MCF 10A (cell line): ENCODE data around the gene SH3BP5. TPM values are rescaled to one million over a fixed set of nuclear protein-coding genes. Genes with fewer than 3 reads are reported as not detected.

Experiments used
- BruUV-seq: library from RNA; stranded (reverse); fragments of 400-500 nt; replicated peaks from 2 replicates; lab custom pipeline; 2021; lab: Mats Ljungman, UMichigan
- CTCF ChIA-PET: fragments of 300-600 bp; sonication (Branson Sonifier 250); formaldehyde crosslinking; extraction: SDS; loops from one replicate; lab custom pipeline; 2021; ENCODE audit warnings: antibody characterized with exemption, inconsistent platforms; lab: Yijun Ruan, JAX
- POLR2A ChIA-PET: fragments of 300-600, 350-650 bp; sonication (Branson Sonifier 250); formaldehyde crosslinking; extraction: SDS; loops from one replicate; lab custom pipeline; 2020; ENCODE audit warnings: antibody characterized with exemption, inconsistent platforms; lab: Yijun Ruan, JAX
- DNase-seq: peaks from one replicate; pipeline ENCODE4 v3.0.0-alpha.2; 2018; ENCODE audit not compliant: unreplicated experiment
- H3K27ac Mint-ChIP-seq: one replicate; pipeline ENCODE4 v1.8.0; 2022; ENCODE audit warnings: mild to moderate bottlenecking, low read depth, mixed read lengths; ENCODE audit not compliant: unreplicated experiment
- H3K27me3 Mint-ChIP-seq: one replicate; pipeline ENCODE4 v1.8.0; 2022; ENCODE audit warnings: mixed read lengths; ENCODE audit not compliant: insufficient read depth, unreplicated experiment
- H3K36me3 Mint-ChIP-seq: one replicate; pipeline ENCODE4 v1.8.0; 2022; ENCODE audit warnings: mild to moderate bottlenecking, moderate library complexity, mixed read lengths; ENCODE audit not compliant: insufficient read depth, unreplicated experiment
- H3K4me1 Mint-ChIP-seq: one replicate; pipeline ENCODE4 v1.8.0; 2022; ENCODE audit warnings: mixed read lengths; ENCODE audit not compliant: insufficient read depth, unreplicated experiment
- H3K4me3 Mint-ChIP-seq: one replicate; pipeline ENCODE4 v1.8.0; 2022; ENCODE audit warnings: mild to moderate bottlenecking, moderate library complexity, mixed read lengths; ENCODE audit not compliant: unreplicated experiment
- H3K9me3 Mint-ChIP-seq: one replicate; pipeline ENCODE4 v1.8.0; 2022; ENCODE audit warnings: mixed read lengths; ENCODE audit not compliant: unreplicated experiment
- CTCF ChIP-seq: fragments of 200-600 bp; IDR thresholded peaks from one replicate; pipeline ENCODE4 v1.8.0; 2022; ENCODE audit warnings: antibody characterized with exemption, mild to moderate bottlenecking; ENCODE audit not compliant: unreplicated experiment
- intact Hi-C: fragments of 100-400 bp; cut with micrococcal nuclease; formaldehyde crosslinking; loops from 2 replicates; pipeline ENCODE4 v1.14.1; 2022
- total RNA-seq: library from RNA; stranded (reverse); gene quantifications from 2 replicates; pipeline ENCODE4 v1.2.3, GENCODE V29; 2022

The SH3BP5 gene
- total RNA-seq, 1 experiment from 2014 or later, result 8.8 TPM

GRCh38 chr3:15288331-15289035 is 43.9 kb downstream of the SH3BP5 start:
- CTCF ChIA-PET, result interaction anchor here (0.6 to 2.1 kb wide), 5 partner anchors 20 to 117 kb away, joined by 3 to 7 read pairs (median 5); no protein-coding TSS in a partner anchor
- POLR2A ChIA-PET, result interaction anchor here (0.6 to 3.6 kb wide), 6 partner anchors 12 to 32 kb away, joined by 3 to 19 read pairs (median 6); no protein-coding TSS in a partner anchor

GRCh38 chr3:15287565-15288330 is 44.6 kb downstream of the SH3BP5 start:
- Mint-ChIP-seq H3K9me3 (no peaks in the 10 kb centered on the region), H3K27ac (peak overlapping the region; percentile 27), H3K36me3 (no peaks in the 10 kb centered on the region), H3K4me3 (no peak overlapping the region), H3K27me3 (no peaks in the 10 kb centered on the region), H3K4me1 (peaks cover 20% of the 10 kb centered on the region)
- POLR2A ChIA-PET, result interaction anchor here (0.7 to 3.6 kb wide), 10 partner anchors 11 to 45 kb away, joined by 3 to 19 read pairs (median 6); partner anchors contain the start of gene SH3BP5
- intact Hi-C loops, result no loop called here
- CTCF ChIA-PET, result interaction anchor here (0.6 to 2.1 kb wide), 9 partner anchors 14 to 118 kb away, joined by 3 to 7 read pairs (median 5); partner anchors contain the start of gene SH3BP5
- BruUV-seq, result no TSS peak
- DNase-seq, result peak; percentile 80
- TF ChIP-seq CTCF, result no peak

More at GRCh38 chr3:15288331-15289035, 43.9 kb downstream of the SH3BP5 start:
- no peaks in the 10 kb centered on the region for H3K36me3 Mint-ChIP-seq
- no peaks in the 10 kb centered on the region for H3K9me3 Mint-ChIP-seq
- H3K27ac Mint-ChIP-seq, result no peak overlapping the region
- no TSS peak for BruUV-seq
- H3K4me1 Mint-ChIP-seq, result peaks cover 20% of the 10 kb centered on the region
- no peak for TF ChIP-seq CTCF
- no peak overlapping the region for H3K4me3 Mint-ChIP-seq
- H3K27me3 Mint-ChIP-seq, result no peaks in the 10 kb centered on the region
- DNase-seq, result no peak
- intact Hi-C loops, result no loop called here

- intact Hi-C loops, result no loop called here
- no peaks in the 10 kb centered on the region for H3K9me3 Mint-ChIP-seq
- H3K4me1 Mint-ChIP-seq, result peaks cover 20% of the 10 kb centered on the region
- CTCF ChIA-PET, result interaction anchor here (1.7 to 2.1 kb wide), 3 partner anchors 12 to 119 kb away, joined by 6 to 7 read pairs (median 7); no protein-coding TSS in a partner anchor
- BruUV-seq, result no TSS peak
- no peak for TF ChIP-seq CTCF
- H3K27me3 Mint-ChIP-seq, result no peaks in the 10 kb centered on the region
- H3K36me3 Mint-ChIP-seq, result no peaks in the 10 kb centered on the region
- no peak overlapping the region for H3K4me3 Mint-ChIP-seq
- POLR2A ChIA-PET, result interaction anchor here (0.7 to 2.0 kb wide), 2 partner anchors 10 to 28 kb away, joined by 3 to 6 read pairs; no protein-coding TSS in a partner anchor
- H3K27ac Mint-ChIP-seq, result no peak overlapping the region
- no peak for DNase-seq
These were observed 46.4 kb downstream of the SH3BP5 start for GRCh38 chr3:15286022-15286421.
